Fibroblast of skin of right quadriceps (primary cell): Measurements from ENCODE around the gene CLSTN2.

Source experiments
- DNase-seq: peaks from one replicate; pipeline ENCODE4 v3.0.0-alpha.2; 2013

The CLSTN2 gene

GRCh38 chr3:140007911-140008869, 73.2 kb downstream of the CLSTN2 start:
- DNase-seq, result no peak

GRCh38 chr3:140010391-140010790, 75.4 kb downstream of the CLSTN2 start:
- DNase-seq, result no peak

- no peak for DNase-seq
Measured at GRCh38 chr3:140011086-140011485, 76.1 kb downstream of the CLSTN2 start.

GRCh38 chr3:140011611-140012277, 76.8 kb downstream of the CLSTN2 start:
- DNase-seq, result no peak

DNA sequence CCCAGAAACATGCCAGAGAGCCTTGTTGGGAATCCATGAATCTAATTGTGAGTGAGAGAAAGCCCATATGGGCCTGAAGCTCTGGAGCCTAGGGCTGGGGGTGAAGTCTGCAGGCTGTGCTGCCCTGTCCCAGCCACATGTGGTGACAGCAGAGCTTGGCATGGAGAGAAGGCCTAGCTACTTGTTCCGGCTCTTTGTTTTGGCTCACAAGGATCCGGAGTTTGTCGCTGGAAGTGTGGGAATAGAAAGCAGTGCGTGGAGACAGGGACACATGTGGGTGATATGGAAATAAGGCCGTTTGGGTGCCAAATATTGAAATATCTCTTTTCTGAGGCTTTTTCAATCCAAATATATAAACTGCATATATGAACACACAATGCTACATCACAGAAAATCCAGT, 78.2 kb downstream of the CLSTN2 start:
- DNase-seq, result no peak

DNA sequence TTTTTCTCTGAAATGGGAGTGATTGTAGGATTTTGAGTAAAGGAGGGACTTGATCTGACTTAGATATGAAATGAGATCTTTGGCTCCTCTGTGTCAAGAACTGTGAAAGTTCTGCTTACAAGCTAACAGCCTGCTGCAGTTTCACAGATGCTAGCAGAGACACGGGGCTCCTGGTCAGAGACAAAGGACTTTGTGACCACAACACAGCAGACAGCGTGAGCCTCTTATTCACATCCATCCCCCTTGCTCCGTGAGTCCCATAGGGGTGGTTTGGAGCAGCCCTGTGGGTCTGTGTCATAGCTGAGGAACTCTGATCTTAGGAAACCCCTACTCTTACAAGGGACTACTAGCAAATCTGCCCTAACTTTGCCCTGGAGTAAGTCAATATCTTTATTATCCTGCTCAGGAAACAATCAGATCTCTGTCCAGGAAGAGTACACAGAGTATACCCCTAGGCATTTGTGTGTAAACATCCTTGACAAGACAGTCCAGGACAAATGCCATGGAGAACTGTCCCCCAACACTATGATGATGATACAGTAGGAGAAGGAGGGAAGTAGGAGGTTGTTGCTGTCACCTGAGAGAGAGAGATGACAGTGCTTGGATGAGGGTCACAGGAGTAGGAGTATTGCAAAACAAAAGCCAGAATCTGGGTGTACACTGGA, 80.0 kb downstream of the CLSTN2 start:
- DNase-seq, result no peak

DNA sequence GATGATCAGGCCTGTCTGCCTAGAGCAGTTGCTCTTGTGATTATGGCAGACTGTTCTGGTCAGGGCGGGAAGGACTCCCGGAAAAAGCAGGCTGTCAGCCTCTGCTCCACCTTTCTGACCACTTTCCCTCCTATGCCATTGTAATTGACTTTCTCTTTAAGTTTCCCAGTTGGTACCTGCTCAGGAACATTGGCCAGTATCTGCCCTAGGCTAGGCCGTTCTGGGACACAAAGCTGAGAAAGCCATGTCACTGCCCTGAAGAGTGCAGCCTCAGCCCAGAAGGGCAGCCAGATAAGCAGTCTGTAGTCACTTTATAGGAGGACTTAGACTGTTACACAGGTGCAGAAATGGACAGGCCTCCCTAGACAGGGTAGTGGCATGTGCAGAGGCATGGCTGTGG, 80.8 kb downstream of the CLSTN2 start:
- DNase-seq, result no peak

DNA sequence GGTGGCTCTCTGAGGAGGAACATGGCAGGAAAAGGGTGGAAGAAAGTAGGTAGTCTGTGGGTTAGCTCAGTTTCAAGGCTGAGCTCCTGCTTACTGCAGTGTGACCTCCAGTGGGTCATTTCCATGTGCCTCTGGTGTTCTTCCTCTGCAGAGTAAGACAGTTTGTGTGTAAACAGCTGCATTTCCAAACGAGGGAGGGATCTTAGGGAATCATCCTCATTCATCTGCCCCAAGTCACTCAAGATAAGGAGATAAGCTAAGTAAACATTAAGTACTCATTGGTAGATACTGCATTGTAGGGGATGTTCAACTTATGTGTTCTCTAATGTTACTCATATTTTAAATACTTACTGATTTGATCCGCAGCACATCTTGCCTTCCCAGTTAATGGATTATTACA, 83.6 kb downstream of the CLSTN2 start:
- no peak for DNase-seq

GRCh38 chr3:140019946-140020345, 85.0 kb downstream of the CLSTN2 start:
- no peak for DNase-seq

- DNase-seq, result no peak
Measured at GRCh38 chr3:140020541-140020940, 85.6 kb downstream of the CLSTN2 start.

GRCh38 chr3:140021269-140021668, 86.3 kb downstream of the CLSTN2 start:
- DNase-seq, result no peak

DNA sequence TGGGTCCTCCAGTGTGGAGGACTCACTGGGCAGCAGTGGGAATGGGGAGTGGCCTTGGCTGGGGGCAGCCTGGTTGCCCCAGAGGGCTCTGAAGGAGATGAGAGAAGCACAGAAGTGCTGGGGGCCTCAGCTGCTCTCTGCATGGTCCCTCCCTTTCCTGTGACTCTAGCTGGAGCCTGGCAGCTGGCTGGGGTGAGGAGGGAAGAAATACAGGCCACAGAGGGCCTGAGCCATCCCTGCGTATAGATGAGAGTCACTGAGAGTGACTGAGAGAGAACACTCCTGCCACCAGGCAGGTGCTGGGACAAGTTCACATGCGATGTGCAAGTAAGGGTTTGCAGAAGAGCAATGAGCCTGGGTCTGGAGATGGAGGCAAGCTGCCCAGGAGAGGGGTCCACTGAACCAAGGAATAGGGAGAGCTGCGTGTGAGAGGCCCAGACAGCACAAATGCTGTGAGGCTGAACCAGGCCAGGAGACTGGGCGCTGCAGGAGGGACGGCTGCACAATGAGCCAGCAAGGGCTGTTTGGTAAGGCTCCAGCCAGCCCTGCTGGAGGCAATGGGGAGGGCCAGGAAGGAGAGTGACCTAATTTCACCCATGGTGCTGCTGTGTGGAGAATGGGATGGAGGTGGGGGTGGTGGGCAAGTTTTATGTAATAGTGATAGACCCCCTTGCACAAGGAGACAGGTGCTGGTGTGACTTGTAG, 87.2 kb downstream of the CLSTN2 start:
- no peak for DNase-seq

DNA sequence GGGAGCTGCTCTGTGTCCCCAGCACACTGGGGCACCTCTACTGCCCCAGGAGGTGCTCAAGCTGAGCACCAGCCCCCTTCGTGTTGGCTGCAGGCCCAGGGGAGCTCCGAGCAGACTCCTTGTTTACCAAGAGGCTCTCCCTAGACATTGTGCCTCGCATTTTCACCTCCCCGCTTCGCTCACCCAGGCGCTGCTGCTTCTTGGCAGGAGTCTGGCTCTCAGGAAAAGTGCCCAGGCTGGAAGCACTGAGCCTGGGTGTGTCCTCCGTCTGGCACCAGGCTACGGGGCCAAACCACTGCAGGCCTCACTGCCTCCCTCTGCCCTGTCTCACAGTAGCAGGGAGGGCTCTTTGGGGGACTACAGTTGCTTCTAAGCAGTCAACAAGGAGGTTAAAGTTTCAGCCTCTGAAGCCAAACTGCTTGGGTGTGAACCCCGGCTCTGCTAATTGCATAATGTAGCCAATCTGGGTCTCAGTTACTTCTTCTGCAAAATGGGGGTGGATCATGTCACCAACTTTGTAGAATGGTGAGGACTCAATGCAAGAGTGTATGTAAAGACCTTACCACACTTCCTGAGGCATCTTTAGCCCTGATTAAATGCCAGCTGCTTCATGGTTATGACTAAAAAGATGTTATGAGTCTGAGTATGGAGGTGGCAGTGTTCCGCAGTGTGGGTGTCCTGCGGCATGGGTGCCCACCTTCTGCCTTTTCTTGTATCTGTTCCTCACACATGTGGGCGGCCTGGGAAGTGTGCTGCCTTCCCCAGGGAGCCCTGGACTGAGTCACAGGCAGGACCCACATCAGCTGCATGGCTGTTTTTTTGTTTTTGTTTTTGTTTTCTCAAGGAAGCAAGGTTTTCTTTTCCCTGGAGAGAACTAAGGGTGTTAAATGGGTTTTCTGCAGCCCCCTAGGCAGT, 88.9 kb downstream of the CLSTN2 start:
- no peak for DNase-seq

DNA sequence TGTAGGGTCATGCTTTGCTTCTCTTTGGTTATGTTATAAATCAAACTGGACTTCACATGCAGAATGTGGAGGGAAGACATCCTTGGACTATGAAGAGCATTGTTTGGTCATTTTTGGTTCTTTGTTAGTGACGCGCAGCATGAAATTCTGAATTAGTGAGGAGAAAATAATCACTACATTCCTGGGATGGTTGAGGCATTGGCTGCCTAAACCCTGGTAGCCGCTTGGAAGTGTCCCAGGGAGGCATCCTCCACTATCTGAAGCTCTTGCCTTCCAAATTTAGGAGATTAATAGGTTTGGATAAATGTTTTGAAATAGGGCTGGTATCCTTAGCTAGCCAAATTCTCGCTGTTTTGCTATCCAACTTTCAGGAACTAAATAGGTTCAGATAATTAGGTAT, 96.2 kb downstream of the CLSTN2 start:
- DNase-seq, result no peak

GRCh38 chr3:140034058-140034457, 99.1 kb downstream of the CLSTN2 start:
- no peak for DNase-seq

GRCh38 chr3:140035871-140036270, 100.9 kb downstream of the CLSTN2 start:
- DNase-seq, result no peak

DNA sequence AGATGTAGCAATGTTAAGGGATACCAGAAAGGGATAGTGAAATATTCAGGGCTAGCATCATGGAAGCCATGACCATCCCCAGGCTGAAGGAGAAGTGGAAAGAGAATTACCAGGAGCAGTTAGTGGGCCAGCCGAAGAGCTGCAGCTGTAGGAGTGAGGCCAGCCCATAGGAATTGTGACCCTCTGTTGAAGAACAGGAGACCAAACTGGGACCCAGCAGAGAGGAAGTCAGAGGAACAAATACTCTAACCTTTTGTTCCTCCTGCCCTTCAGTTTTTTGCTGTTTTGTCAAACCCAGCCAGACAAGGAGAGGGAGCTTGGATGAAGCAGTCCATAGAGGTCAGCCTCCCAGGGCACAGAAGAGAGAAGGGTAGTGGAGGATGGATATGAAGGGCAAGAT, 115.4 kb downstream of the CLSTN2 start:
- no peak for DNase-seq

DNA sequence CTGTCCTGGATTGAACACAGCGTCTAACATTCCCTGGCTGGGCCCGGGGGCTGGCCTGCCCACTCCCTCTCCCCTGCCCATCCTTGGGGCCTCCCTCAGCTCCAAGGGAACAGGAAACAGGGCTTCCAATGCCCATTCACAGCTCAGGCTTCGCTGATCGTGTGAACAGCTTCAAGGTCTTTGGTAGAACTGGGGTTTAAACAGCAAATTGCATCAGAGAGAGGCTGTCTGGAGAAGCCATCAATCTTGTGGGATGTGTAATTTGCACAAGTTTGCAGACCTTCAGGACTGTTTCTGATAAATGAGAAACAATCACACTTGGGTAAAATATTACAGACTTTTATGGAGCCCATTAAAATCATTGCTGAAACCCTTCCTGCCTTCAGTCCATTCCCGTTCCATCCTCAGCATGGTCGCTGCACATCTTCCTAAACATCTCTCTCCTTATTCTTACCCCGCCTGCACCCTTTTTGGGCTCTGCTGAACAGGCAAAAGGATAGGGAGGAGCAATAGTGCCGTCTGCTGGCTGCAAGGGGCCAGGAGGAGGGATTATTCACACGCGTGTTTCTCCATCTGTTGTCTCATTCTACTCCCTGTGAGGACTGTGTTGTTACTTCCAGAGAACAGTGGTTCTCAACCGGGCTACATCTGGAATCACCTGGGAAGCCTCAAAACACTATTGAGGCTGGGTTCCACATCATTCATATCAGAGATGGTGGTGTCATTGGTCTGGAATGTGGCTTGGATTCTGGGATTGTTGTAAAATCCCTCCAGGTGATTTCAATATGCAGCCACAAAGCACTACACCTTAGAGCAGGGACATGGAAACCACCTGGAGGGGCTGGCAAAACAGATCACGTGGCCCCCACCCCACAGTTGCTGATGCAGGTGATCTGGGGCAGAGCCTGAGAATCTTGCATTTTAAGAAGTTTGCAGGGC, 116.3 kb downstream of the CLSTN2 start:
- DNase-seq, result no peak

DNA sequence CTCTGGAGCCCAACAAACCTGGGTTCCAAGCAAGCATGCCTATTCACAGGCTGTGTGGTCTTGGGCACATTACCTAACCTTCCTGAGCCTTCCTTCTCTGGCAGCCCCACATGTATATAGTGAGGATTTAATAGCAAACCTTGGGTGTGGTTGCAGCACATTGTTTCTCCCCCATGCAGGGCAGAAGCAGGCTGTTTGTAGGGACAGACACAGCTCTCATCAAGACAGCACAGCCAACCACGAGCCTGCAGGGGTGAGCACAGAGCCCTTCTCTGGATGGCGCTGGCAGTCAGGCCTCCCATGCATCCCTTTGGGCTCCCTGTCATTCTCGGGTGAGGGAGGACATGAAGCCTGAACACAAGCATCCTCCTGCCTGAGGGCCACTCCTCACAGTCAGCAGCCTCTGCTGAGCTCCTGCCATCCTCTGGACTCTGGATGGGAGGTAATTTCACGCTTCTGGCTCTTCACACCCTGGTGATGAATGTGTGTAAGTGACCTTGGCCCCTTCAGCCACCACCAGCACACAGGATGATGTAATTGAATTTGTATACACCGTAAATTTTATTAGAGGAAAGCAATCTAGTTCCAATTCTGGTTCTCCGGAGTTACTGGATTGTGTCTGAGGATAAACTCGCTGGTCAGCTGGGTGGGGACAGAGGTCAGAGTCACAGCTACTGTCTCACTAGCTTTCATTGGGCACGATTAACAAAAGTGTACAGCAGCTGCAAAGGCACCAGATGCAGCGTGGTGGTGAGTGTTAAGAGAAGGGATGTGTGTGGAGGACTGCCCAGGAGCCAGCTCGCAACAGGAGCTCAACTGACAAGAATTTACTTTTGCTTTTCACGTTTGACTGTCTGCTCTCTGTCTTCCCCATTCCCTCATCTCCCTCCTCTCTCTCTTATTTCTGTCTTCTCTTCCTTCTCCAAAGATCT, 118.1 kb downstream of the CLSTN2 start:
- no peak for DNase-seq

- DNase-seq, result no peak
Measured at GRCh38 chr3:140053794-140054193, 118.8 kb downstream of the CLSTN2 start.
